GM12801 (cell line): ENCODE data around the gene VCAN.

Experiments used
- CTCF ChIP-seq: IDR thresholded peaks from one replicate; pipeline ENCODE4 v1.5.1; 2011; ENCODE audit warnings: control low read depth; ENCODE audit not compliant: insufficient read length; ENCODE audit errors: extremely low read depth

VCAN gene

GRCh38 chr5:83434946-83435345 is 36.6 kb upstream of the VCAN start:
- TF ChIP-seq CTCF, result no peak

DNA sequence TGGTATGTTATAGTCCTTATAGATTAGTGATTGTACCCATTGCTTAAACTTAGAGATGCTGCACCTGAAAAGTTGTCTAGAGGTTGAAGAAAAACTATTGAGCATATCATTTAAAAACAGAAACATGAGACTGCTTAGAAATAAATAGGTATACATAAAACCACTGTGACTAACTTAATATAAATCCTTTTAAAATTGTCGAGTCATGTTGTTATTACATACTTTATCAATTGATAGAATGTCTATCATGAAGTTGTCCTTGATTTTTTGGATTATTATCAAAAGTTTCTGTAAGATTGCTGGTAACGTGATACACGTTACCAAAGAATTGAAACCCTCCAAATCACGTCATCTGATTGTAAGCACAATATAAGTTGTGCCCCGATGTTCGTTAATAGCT is 35.3 kb upstream of the VCAN start:
- TF ChIP-seq CTCF, result no peak

DNA sequence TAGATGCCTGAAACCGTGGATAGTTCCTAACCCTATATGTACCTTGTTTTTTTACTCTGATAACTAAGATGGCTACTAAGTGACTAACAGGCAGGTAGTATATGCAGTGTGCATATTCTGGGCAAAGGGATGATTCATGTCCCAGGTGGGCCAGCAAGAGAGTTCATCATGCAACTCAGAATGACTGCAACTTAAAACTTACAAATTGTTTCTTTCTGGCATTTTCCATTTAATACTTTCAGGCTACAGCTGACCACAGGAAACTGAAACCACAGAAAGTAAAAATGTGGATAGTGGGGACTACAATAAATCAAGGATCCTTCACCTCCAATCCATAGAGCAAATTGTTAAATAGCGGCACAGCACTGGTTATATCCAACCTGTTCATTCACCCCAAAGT is 30.7 kb upstream of the VCAN start:
- TF ChIP-seq CTCF, result no peak

DNA sequence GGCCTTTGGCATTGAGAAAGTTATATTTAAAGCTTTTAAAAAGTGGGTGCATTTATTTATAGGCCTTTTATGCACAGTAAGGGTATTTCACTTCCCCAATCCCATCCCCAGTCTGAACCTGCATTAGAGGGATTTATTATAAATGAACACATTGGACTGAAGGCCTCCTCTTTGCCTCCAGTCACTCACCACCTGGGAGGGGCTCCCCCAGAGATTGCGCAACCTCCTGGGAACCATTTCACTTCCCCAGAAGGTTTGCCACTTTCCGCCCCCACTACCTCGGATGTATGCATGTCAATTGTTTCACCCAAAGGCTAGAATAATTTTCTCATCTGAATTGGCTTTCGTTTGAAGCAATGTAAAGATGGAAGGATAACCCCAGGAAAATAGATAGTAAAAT is 29.8 kb upstream of the VCAN start:
- no peak for TF ChIP-seq CTCF

DNA sequence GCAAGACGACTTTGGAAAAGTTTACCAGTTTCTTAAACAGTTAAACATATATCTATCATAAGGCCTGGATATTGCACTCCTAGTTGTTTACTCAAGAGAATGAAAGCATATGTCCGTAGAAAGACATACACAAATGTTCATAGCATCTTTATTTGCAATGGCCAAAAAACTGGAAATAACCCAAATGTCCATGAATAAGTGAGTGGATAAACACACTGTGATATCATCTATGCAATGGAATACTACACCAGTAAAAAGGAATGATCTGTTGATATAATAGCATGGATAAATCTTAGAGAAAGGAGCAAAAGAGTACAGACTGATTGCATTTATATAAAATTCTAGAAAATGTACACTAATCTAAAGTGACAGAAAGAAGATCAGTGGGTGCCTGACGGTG is 28.0 kb upstream of the VCAN start:
- TF ChIP-seq CTCF, result no peak

GRCh38 chr5:83444445-83444844 is 27.1 kb upstream of the VCAN start:
- no peak for TF ChIP-seq CTCF

DNA sequence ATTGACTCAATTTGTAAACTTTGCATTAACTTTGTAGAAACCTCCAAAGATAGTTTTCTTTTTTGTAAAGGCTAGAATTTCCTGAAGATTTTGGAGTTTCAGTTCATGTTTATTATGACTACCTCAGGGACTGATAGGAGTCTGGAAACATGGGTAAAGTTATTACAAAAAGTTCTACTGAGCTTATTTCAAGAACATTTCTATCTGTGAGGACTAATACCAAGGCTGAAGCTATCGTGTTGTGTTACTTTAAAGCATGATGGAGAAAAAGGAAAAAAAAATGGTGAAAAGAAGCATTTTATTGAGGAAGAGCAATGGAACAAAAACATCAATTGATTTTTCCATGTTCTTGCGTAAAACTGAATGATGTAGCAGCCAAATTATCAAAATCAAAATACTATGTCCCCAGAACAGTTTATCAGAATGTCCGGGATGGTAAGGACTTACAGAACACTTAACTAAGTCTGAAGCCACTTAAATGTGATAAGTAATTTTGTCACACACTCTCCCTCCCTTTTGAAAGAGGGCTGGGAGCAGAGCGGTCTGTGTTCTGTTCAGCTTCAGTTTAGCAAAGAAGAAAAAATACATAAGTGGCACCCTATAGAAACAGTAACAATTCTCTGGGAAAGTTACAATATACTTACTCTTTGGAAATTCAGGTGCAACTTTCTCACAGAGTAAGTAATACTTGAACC is 25.1 kb upstream of the VCAN start:
- TF ChIP-seq CTCF, result no peak

GRCh38 chr5:83447533-83447932 is 24.0 kb upstream of the VCAN start:
- no peak for TF ChIP-seq CTCF
